Left kidney (tissue), 2 donors: ENCODE results near the gene RAB28. TPM values are rescaled to one million over a fixed set of nuclear protein-coding genes. Genes with fewer than 3 reads are reported as not detected.

Experiments used
- DNase-seq: peaks from one replicate; pipeline ENCODE4 v3.0.0-alpha.2; 2013
- polyA plus RNA-seq: library from polyadenylated mRNA; unstranded; fragments of 120-200 nt; gene quantifications from one replicate; pipeline ENCODE4 v1.2.1, GENCODE V29; 2013; ENCODE audit not compliant: insufficient read length

The RAB28 gene
- polyA plus RNA-seq, 1 donor = 37.3 TPM

GRCh38 chr4:13384055-13384454 lies 100.1 kb downstream of the RAB28 start:
- no peak for DNase-seq

DNA sequence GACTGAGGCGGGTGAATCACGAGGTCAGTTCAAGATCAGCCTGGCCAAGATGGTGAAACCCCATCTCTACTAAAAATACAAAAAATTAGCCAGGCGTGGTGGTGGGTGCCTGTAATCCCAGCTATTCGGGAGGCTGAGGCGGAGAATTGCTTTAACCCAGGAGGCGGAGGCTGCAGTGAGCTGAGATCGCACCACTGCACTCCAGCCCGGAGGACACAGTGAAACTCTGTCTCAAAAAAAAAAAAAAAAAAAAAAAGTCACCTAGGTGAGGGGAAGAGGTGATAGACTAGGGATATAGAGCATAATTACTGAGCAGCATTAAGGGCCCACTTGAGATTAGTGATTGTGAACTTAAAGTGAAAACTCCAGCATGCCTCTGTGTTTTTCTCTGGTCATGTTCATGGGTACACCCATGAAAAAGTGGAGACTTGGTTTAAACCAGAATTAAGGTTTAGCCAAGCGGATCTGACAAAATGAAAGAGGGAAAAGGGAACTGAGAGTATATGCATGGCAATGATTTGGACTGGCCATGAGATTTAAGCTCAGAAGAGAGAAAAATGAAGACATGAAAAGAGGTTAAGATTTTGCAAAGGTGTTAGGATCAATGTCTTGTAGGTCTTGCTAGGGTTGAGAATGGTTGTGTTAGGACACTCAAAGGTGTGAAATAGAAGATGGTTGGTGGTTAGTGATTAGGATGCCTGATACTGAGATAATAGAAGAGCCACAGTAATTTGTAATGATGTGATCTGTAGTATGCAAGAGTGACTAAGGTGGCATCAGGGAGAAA lies 105.0 kb downstream of the RAB28 start:
- no peak for DNase-seq

DNA sequence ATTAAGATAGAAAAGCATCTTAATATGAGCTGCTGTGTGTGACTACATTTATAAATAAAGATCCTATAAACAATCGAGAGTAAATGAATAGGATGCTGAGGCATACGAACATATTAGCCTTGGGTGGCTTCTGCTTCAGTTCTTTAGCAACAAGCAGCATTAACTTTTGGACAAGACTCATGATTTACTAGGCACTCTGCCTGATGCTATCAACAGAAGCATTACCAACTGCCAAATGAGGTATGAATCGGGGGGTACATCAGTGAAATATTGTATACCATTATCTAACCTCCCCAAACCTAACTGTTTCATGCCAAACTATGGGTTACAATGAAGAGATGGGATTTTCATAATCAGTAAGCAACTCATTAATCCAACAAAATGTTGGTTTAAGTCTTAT lies 113.1 kb downstream of the RAB28 start:
- DNase-seq = no peak

GRCh38 chr4:13368217-13368616 lies 115.9 kb downstream of the RAB28 start:
- no peak for DNase-seq

DNA sequence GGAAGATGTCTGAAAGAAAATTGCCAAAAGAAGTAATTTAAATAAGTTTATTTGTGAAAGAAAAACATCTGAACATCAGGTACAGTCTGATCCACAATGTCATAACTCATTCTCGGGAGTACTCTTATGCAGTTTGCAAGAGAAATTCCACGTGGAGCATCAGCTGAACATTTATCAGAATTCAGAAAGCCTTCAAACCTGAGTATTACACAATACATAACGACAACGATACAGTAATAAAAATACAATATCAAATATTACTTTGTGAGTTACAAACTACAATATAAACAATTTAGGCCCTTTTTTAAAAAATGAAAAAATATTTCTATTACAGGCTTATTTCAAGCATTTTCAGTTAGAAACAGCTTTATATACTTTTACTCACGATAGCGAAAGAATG lies 116.4 kb downstream of the RAB28 start:
- DNase-seq = no peak

DNA sequence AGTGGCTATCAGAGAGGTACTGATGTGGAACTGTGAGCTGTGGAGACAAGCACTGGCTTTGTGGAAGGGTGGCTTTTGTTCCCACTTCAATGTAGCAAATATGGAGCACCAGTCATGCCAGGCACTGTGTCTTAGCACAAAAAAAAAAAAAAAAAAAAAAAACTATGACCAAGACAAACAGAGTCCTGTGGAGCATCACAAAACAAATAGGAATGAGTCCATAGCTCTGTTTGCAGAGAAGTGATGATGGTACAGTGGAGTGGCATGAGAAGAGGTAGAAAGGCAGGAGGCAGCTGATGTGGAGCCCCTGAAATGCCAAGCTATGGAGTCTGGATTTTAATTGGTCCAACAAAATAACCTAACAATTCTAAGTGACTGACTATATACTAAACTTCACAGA lies 116.9 kb downstream of the RAB28 start:
- DNase-seq = no peak

GRCh38 chr4:13365195-13365594 lies 118.9 kb downstream of the RAB28 start:
- no peak for DNase-seq

- no peak for DNase-seq
Measured at GRCh38 chr4:13364653-13365052, 119.5 kb downstream of the RAB28 start.

GRCh38 chr4:13364172-13364571 lies 120.0 kb downstream of the RAB28 start:
- no peak for DNase-seq

DNA sequence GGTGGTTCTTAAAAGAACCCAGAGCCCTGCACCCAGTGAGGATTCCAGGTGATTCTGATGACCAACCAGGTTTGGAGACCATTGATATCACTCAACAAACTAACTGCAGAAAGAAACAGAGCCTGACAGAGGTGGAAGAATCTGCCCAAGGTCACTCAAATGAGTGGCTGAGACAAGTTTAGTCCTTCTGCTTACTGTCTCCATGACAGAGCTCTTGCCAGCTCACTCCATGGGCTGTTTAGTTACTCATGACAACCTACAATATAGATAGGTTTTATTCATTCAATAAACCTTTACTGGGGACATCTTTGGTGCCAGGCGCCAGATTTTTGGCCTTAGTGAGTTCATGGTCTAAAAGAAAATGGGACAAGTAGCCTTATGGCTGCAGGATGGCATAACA lies 124.3 kb downstream of the RAB28 start:
- no peak for DNase-seq

- no peak for DNase-seq
Measured at GRCh38 chr4:13355111-13355880, 128.8 kb downstream of the RAB28 start.

DNA sequence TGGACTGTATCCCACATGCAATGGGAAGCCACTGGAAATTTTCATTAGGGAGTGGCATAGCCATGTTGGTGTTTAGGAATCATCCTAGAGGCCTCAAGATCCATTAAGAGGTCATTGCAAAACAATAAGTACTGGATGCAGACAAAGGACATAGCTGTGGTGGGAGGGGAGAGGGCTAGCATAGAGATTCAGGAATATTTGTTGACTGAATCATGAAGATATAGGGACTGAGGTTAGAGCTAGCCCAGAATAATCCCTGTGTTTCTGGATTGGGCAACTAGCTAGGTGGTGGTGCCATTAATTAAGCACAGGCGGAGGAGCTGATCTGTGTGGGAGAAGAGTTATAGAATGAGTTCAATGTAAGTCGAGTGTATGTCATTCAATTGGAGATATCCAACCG lies 135.0 kb downstream of the RAB28 start:
- no peak for DNase-seq

GRCh38 chr4:13348216-13348615 lies 135.9 kb downstream of the RAB28 start:
- no peak for DNase-seq

DNA sequence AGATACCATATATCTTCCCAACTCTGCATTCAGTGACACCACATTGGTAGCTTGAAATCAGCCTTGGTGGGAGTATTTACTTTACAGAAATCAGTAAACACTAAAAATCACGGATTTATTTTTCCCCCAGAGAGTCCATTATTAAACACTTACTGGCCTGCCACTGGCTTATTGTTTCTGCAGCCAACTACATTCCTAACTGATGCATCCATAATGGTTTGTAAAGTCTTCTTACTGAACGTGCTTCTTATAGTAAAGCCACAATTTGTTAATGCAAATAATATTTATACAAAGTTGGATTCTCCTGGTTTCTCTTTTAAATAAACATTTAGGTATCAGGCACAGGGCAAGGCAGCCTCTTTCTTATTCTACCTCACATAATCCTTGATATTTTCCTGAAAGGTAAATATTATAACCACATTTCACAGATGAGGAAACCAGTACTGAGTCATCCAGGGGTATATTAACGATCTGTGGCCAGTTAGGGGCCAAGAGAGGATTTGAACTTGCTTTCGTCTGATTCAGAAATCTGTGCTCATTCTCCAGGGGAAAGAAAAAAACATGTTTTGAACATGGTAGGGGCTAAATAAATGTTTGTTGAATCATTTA lies 136.5 kb downstream of the RAB28 start:
- no peak for DNase-seq

DNA sequence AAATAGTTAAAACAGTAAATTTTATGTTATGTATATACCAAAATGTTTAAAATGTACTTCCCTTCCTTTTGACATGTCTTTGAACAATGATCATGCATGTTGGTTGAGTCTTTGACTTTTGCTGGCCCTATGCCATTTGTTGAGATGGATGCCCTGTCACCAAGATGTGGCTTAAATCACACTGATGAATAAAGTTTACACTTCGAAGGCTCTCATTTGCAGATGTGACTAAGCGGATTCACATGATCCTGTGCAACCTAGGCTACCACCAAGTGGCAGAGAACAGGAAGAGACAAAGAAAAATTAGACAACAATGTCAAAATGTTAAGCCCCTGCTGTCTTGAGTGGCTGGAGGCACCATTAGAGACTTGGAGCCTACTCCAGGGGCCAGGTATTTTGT lies 139.9 kb downstream of the RAB28 start:
- no peak for DNase-seq

GRCh38 chr4:13340672-13341071 lies 143.5 kb downstream of the RAB28 start:
- no peak for DNase-seq

GRCh38 chr4:13331827-13332226 lies 152.3 kb downstream of the RAB28 start:
- no peak for DNase-seq

- no peak for DNase-seq
Measured at GRCh38 chr4:13329963-13330362, 154.2 kb downstream of the RAB28 start.

- DNase-seq = no peak
Measured at GRCh38 chr4:13329340-13329850, 154.7 kb downstream of the RAB28 start.

DNA sequence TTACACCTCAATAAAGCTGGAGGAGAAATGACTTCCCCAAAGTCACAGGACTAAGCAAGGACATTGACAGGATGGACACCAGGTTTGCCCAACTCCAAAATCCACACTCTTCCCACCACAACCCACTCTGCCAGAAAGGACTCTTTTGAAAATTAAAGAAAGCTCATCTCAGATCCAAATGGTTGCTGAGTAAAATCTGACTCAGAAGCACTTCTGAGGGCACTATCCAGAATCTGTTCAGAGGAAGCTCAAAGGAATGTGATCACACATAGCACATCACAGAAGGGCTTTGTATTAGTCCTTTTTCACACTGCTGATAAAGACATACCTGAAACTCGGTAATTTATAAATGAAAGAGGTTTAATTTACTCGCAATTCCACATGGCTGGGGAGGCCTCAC lies 155.5 kb downstream of the RAB28 start:
- DNase-seq = no peak

DNA sequence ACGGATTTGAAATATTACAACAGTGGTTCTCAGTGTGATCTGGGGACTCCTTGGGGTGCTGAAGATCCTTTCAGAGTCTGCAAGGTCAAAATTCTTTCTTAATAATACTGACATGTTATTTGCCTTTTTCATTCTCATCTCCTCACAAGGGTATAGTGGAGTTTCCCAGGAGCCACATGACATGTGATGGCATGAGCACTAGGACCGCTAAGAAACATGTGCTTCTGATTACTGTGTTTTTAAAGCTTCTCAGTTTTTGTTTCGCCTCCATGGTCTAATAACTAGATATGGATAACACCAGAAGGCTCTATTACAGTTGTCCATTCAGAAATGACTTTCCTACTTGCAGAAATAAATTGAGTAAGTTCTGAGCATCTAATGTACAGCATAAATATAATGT lies 156.1 kb downstream of the RAB28 start:
- no peak for DNase-seq

DNA sequence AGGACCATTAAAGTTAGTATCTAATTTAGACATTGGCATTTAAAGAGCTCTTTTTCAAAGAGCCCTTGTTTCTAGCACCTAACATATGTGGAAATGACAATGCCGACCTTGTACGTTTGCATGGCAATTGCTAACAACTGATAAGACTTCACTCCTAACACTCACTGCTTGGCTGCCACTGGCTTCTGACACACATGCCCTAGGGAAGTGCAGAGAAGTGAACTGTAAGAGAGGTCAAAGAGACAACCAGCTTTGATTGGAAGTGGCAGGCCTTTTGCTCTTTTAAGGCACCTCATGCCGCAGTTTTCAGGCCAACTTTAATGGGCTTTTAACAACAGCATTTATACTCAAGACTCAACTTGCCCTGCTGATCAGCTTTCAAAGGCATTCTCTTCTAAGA lies 158.4 kb downstream of the RAB28 start:
- DNase-seq = no peak

DNA sequence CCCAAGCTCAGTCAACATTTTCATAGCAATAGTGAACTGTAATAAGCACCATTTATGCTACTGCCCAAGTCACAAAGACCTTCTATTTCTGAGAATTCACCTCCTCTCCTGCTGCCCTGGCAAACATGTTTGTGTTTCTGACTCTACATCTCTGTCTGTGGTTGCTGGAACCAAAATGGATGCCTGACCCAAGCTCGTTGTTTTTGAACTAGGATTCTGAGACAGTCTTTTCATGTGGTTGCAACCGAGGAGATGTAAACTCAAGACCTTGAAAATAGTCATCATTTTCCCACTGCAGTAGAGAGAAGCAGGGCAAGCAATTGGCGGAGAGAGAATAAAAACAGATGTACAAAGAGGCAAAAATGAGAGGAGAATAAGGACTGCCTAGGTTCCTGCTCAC lies 160.2 kb downstream of the RAB28 start:
- DNase-seq = no peak
